ENCODE results near the gene SLC15A5. TPM values are rescaled to one million over a fixed set of nuclear protein-coding genes. Genes with fewer than 3 reads are reported as not detected.

SLC15A5 gene, protein sequence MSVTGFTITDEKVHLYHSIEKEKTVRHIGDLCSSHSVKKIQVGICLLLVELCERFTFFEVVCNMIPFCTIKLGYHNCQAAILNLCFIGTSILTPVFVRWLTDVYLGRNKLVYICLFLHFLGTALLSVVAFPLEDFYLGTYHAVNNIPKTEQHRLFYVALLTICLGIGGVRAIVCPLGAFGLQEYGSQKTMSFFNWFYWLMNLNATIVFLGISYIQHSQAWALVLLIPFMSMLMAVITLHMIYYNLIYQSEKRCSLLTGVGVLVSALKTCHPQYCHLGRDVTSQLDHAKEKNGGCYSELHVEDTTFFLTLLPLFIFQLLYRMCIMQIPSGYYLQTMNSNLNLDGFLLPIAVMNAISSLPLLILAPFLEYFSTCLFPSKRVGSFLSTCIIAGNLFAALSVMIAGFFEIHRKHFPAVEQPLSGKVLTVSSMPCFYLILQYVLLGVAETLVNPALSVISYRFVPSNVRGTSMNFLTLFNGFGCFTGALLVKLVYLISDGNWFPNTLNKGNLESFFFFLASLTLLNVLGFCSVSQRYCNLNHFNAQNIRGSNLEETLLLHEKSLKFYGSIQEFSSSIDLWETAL
- total RNA-seq = not detected

DNA sequence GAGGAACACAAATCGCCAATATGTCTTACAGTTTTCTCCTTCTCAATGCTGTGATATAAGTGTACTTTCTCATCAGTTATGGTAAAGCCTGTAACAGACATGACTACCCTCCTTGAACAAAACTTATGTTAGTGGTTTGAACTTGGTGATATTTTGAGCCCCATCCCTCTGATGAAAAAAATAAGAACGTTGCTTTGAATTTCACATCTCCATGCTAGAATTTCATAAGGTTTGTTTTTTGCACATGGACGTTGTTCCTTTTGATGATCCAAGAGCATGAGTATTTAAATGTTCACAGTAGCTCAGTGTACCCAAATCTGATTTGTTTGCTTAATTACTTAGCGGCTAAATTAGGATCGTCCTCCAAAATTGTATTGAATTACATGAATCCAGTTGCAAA, at the start of gene SLC15A5:
TSS of gene SLC15A5 (minus strand) at position 101 of the 400 bp plus-strand sequence. CDS start at position 101, 0 bp downstream.
- WGBS = 62% methylated on average over 5 of the region's 5 CpGs
- TF ChIP-seq, protein P1, sequence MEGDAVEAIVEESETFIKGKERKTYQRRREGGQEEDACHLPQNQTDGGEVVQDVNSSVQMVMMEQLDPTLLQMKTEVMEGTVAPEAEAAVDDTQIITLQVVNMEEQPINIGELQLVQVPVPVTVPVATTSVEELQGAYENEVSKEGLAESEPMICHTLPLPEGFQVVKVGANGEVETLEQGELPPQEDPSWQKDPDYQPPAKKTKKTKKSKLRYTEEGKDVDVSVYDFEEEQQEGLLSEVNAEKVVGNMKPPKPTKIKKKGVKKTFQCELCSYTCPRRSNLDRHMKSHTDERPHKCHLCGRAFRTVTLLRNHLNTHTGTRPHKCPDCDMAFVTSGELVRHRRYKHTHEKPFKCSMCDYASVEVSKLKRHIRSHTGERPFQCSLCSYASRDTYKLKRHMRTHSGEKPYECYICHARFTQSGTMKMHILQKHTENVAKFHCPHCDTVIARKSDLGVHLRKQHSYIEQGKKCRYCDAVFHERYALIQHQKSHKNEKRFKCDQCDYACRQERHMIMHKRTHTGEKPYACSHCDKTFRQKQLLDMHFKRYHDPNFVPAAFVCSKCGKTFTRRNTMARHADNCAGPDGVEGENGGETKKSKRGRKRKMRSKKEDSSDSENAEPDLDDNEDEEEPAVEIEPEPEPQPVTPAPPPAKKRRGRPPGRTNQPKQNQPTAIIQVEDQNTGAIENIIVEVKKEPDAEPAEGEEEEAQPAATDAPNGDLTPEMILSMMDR (IDR thresholded peaks at IDR 0.05) = no peak
- TF ChIP-seq POLR2AphosphoS5 (IDR thresholded peaks at IDR 0.05) (no peak), POLR2A (IDR thresholded peaks at IDR 0.05) (no peak)
- no peak within 1 kb of the TSS for H3K27ac ChIP-seq

DNA sequence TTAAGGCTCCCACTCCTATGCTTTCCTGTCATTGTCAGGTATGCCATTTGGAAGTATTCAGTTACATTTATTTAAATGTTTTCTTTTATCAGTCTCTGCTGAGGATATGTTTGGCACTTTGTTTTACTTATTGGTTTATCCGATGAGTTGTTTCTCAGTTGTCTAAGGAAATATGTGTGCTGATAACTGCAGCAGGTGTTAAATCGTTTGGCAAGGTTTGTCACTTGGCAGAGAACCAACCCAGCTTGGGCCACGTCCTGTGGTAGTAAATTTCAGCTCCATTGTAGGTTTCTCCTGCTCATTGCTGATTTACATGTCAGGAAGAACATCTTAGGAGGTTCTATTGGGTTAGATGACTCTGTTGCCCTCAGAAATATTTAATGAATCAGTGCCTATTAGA, 47.9 kb upstream of the SLC15A5 start:
- H3K9me3 ChIP-seq = no peaks in the 10 kb centered on the region
- TF ChIP-seq POLR2A (IDR thresholded peaks at IDR 0.05) (no peak), POLR2AphosphoS5 (IDR thresholded peaks at IDR 0.05) (no peak)
- TF ChIP-seq, protein P1 (IDR thresholded peaks at IDR 0.05) = no peak
- H3K4me3 ChIP-seq = no peak overlapping the region
- 17% methylated on average over 3 of the region's 3 CpGs for WGBS
- intact Hi-C loops (cut with DNase I) = no loop called here
- H3K27me3 ChIP-seq (replicated peaks; ENCODE audit: insufficient read depth) = no peaks in the 10 kb centered on the region
- no peak for DNase-seq (ENCODE audit: low spot score)
- no peaks in the 10 kb centered on the region for H3K36me3 ChIP-seq
- no peak overlapping the region for H3K27ac ChIP-seq
- H3K4me1 ChIP-seq (replicated peaks) = no peaks in the 10 kb centered on the region

More for the DNA sequence above, at the start of gene SLC15A5:
- intact Hi-C loops (cut with DNase I) = no loop called here
- Histone ChIP-seq H3K4me3 (no peak within 1 kb of the TSS), H3K4me1 (replicated peaks) (no peaks in the 10 kb centered on the region), H3K27me3 (replicated peaks; ENCODE audit: insufficient read depth) (no peaks in the 10 kb centered on the region), H3K36me3 (no peaks in the 10 kb centered on the region), H3K9me3 (no peaks in the 10 kb centered on the region)
- no peak for DNase-seq (ENCODE audit: low spot score)

DNA sequence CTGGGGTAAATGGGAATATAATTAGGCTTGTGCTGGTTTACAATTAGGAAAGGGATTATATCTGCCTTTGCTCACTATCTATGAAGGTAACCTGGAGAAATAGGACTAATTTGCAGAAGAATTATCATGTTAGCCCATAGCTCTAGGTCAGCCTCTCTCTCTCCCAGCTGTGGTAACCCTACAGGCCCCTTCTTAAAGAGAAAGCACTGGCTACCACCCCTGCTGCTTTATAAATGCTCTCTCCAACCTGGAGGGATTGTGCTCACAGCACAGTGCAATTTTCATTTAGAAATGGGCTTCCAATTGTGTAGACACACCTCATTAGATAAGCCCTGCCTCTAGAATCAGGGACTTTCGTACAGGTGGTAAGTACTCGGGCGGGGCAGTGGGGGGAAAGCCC, 47.3 kb upstream of the SLC15A5 start:
- 86% methylated on average over 3 of the region's 3 CpGs for WGBS
- no peak for DNase-seq (ENCODE audit: low spot score)
- H3K9me3 ChIP-seq = no peaks in the 10 kb centered on the region
- no peaks in the 10 kb centered on the region for H3K27me3 ChIP-seq (replicated peaks; ENCODE audit: insufficient read depth)
- H3K36me3 ChIP-seq = no peaks in the 10 kb centered on the region
- H3K4me1 ChIP-seq (replicated peaks) = no peaks in the 10 kb centered on the region
- intact Hi-C loops (cut with DNase I) = no loop called here
- no peak overlapping the region for H3K27ac ChIP-seq
- H3K4me3 ChIP-seq = no peak overlapping the region
- TF ChIP-seq POLR2A (IDR thresholded peaks at IDR 0.05) (no peak), POLR2AphosphoS5 (IDR thresholded peaks at IDR 0.05) (no peak)
- TF ChIP-seq, protein P1 (IDR thresholded peaks at IDR 0.05) = no peak

DNA sequence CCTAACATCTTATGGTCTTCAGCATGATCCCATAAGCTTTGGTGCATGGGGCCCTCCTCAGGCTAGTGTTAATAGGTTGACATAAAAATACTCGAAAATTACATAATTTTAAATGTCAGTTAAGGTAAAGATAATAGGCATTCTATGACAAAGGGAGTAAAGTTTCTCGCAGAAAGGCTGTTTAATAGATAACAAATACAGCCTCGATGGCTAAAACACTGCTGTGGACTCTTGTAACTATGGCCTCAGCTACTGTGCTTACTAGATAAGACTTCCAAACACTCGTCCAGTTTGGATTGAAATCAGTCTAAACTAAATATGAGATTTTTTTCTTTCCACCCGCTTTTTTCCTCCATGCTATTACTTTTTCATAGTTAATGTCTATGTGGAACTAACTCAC, 46.8 kb upstream of the SLC15A5 start:
- Histone ChIP-seq H3K27ac (no peak overlapping the region), H3K27me3 (replicated peaks; ENCODE audit: insufficient read depth) (no peaks in the 10 kb centered on the region), H3K36me3 (no peaks in the 10 kb centered on the region), H3K9me3 (no peaks in the 10 kb centered on the region), H3K4me3 (no peak overlapping the region), H3K4me1 (replicated peaks) (no peaks in the 10 kb centered on the region)
- no peak for DNase-seq (ENCODE audit: low spot score)
- TF ChIP-seq POLR2A (IDR thresholded peaks at IDR 0.05) (no peak), POLR2AphosphoS5 (IDR thresholded peaks at IDR 0.05) (no peak)
- TF ChIP-seq, protein P1 (IDR thresholded peaks at IDR 0.05) = no peak
- intact Hi-C loops (cut with DNase I) = no loop called here
- 71% methylated on average over 5 of the region's 5 CpGs for WGBS
